Kidney (tissue), 14 donors: Measurements from ENCODE around the gene NLRP1. TPM values are rescaled to one million over a fixed set of nuclear protein-coding genes. Genes with fewer than 3 reads are reported as not detected.

ENCODE experiments used
- DNase-seq, 5 donors: peaks; one replicate each; pipeline ENCODE4 v3.0.0-alpha.2; 2013 to 2020
- FAIRE-seq: peaks from 2 replicates; lab custom pipeline; 2012; peaks lifted over from hg19 to GRCh38; lab: Jason Lieb, UNC
- H3K27ac ChIP-seq, 2 donors: one replicate each; pipeline ENCODE4 v1.7.0; 2013; ENCODE audit warnings: low read depth in 2 of 2, low read length in 2 of 2, inconsistent platforms in 1 of 2
- H3K27me3 ChIP-seq: one replicate; pipeline ENCODE4 v1.7.1; 2013; ENCODE audit warnings: low read length, inconsistent platforms; ENCODE audit not compliant: control insufficient read depth, insufficient read depth
- H3K36me3 ChIP-seq, 3 donors: one replicate each; pipeline versions ENCODE4 v1.7.0 to v1.7.1; 2013; ENCODE audit warnings: low read length in 3 of 3, control low read depth in 1 of 3, inconsistent platforms in 1 of 3; ENCODE audit not compliant: insufficient read depth in 3 of 3, control insufficient read depth in 2 of 3
- H3K4me1 ChIP-seq, 3 donors: one replicate each; pipeline versions ENCODE4 v1.7.0 to v1.7.1; 2013; ENCODE audit warnings: low read length in 3 of 3, inconsistent platforms in 1 of 3, low read depth in 1 of 3; ENCODE audit not compliant: control insufficient read depth in 2 of 3, insufficient read depth in 2 of 3
- H3K4me3 ChIP-seq, 3 donors: one replicate each; pipeline versions ENCODE4 v1.7.0 to v1.8.1; 2013; ENCODE audit warnings: low read length in 3 of 3, control low read depth in 1 of 3, inconsistent platforms in 1 of 3
- H3K9ac ChIP-seq, 3 donors: one replicate each; pipeline versions ENCODE4 v1.7.0 to v1.7.1; 2013; ENCODE audit warnings: low read length in 3 of 3, control low read depth in 1 of 3, inconsistent platforms in 1 of 3
- H3K9me3 ChIP-seq, 3 donors: one replicate each; pipeline versions ENCODE4 v1.7.0 to v1.7.1; 2013; ENCODE audit warnings: low read length in 3 of 3, control low read depth in 1 of 3, inconsistent platforms in 1 of 3; ENCODE audit not compliant: control insufficient read depth in 2 of 3, insufficient read depth in 1 of 3
- CTCF ChIP-seq: IDR thresholded peaks from 3 replicates; pipeline ENCODE4 v1.5.1; 2012; ENCODE audit warnings: mild to moderate bottlenecking, moderate library complexity, borderline replicate concordance; ENCODE audit not compliant: insufficient read depth; ENCODE audit errors: extremely low read depth
- intact Hi-C: fragments of 100-400 bp; cut with DNase I; formaldehyde crosslinking; loops from one replicate; pipeline ENCODE4 v1.11.1; 2022
- polyA plus RNA-seq: library from polyadenylated mRNA; stranded (reverse); fragments of 350-450 nt; fragmentation: Illumina TruSeq; extraction: RNeasy Lipid Tissue Mini Kit (QIAGEN cat#74804); gene quantifications from one replicate; pipeline ENCODE4 v1.2.3, GENCODE V29; 2014; ENCODE audit warnings: low read depth, low replicate concordance; ENCODE audit not compliant: insufficient read depth
- total RNA-seq: library from RNA; stranded (reverse); fragmentation: NEBNext Ultra II Directional; extraction: Animal tissue kit (Norgen Biotek cat#: 25700); gene quantifications from one replicate; pipeline ENCODE4 v1.2.1, GENCODE V29; 2021
- donor health status: control.
- donor health status: control.
- donor health status: control.
- donor health status: control.
- donor health status: control.
- donor health status: DM: yes; HTN: yes; CAD: no.
- donor health status: Normal renal cell carcinoma (clear cell type).

The NLRP1 gene
- total and polyA plus RNA-seq, 2 donors from 2014 or later, result 11.4 to 19.6 TPM

DNA sequence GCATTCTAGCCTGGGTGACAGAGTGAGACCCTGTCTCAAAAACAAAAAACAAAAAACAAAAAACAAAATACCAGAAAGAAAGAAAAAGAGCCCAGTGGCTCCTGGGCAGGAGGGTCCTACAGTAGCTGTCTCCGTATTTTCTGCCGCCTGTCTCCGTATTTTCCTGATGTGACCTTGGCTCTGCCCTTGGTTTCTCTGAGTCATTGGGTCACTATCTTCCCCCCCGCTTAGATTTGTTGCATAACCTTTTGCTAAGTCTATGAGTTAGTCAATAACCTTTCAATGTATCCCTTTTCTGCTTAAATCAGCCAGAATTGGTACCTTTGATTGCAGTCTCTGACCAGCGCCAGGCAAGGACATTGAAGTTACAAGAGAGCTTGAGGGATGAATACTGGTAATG lies 61.1 kb downstream of the NLRP1 start:
- Histone ChIP-seq H3K4me1 (peaks cover 0 to 3% (median 0%) of the 10 kb centered on the region in 3 donors), H3K27me3 (no peaks in the 10 kb centered on the region), H3K36me3 (no peaks in the 10 kb centered on the region), H3K4me3 (no peak overlapping the region), H3K27ac (no peak overlapping the region), H3K9me3 (no peaks in the 10 kb centered on the region), H3K9ac (no peak overlapping the region)
- FAIRE-seq (no peak), DNase-seq (no peak)
- TF ChIP-seq CTCF, result no peak
- intact Hi-C loops, result no loop called here

DNA sequence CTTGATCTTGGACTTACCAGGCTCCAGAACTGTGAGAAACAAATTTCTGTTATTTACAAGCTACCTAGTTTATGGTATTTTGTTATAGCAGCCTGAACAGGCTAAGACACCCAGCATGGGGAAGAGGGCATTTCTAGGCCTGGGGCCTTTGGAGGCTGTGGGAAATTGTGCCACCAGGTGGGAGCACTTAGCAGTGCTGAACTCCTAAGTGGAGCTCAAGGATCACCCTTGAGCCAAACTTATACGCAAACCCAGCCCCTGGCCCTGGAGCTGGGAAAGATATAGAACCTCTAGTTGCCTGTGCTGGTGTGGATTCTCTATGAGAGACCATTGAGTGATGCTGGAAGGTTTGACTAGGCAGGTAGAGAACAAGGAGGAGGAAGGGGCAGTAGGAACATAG lies 61.8 kb downstream of the NLRP1 start:
- no peak overlapping the region for H3K9ac ChIP-seq
- no peak for FAIRE-seq
- intact Hi-C loops, result no loop called here

GRCh38 chr17:5516060-5516792 lies 68.1 kb downstream of the NLRP1 start:
- Histone ChIP-seq H3K27ac (no peak overlapping the region), H3K36me3 (no peaks in the 10 kb centered on the region), H3K9me3 (no peaks in the 10 kb centered on the region), H3K27me3 (no peaks in the 10 kb centered on the region), H3K4me3 (no peak overlapping the region), H3K9ac (no peak overlapping the region), H3K4me1 (no peaks in the 10 kb centered on the region)
- DNase-seq, result no peak
- no peak for FAIRE-seq
- intact Hi-C loops, result no loop called here
- TF ChIP-seq CTCF, result no peak

More for the DNA sequence above, 61.8 kb downstream of the NLRP1 start:
- Histone ChIP-seq H3K36me3 (no peaks in the 10 kb centered on the region), H3K27me3 (no peaks in the 10 kb centered on the region), H3K4me3 (no peak overlapping the region), H3K9me3 (no peaks in the 10 kb centered on the region), H3K27ac (no peak overlapping the region), H3K4me1 (peaks cover 0 to 2% (median 0%) of the 10 kb centered on the region in 3 donors)
- TF ChIP-seq CTCF, result no peak
- DNase-seq, result no peak
